Right lobe of liver (tissue), 4 donors: ENCODE measurements around the gene TMIE.

Source experiments
- CTCF ChIP-seq, 4 donors: fragments of 200-600 bp in 3 of 4; fragments of 450-650 bp in 1 of 4; IDR thresholded peaks; one replicate each; pipeline versions ENCODE4 v1.5.1 to v1.8.0; 2016 to 2022; ENCODE audit warnings: antibody characterized with exemption in 4 of 4, mild to moderate bottlenecking in 2 of 4
- POLR2A ChIP-seq: fragments of 450-650 bp; IDR thresholded peaks from one replicate; pipeline ENCODE4 v1.6.1; 2017; ENCODE audit warnings: antibody characterized with exemption, mild to moderate bottlenecking
- donor health status: DM: no; HTN: no; CAD: no.
- donor health status: DM: no; HTN: no; CAD: no.
- donor health status: DM: no; HTN: yes; CAD: no.

- TF ChIP-seq POLR2A (no peak), CTCF (IDR thresholded peaks at IDR 0.05) (no peak)
Observed at GRCh38 chr3:46734773-46735172, 33.6 kb downstream of the TMIE start.
